ENCODE data around the gene P2RY2. TPM values are rescaled to one million over a fixed set of nuclear protein-coding genes. Genes with fewer than 3 reads are reported as not detected.

P2RY2 gene
- total RNA-seq, 1 donor from 2014 or later: 4.2 TPM

- Histone ChIP-seq H3K4me3 (ENCODE audit: low read depth, low read length) (no peak overlapping the region), H3K27me3 (ENCODE audit: control insufficient read depth, insufficient read depth, low read length) (no peaks in the 10 kb centered on the region), H3K36me3 (ENCODE audit: control insufficient read depth, insufficient read depth, low read length) (no peaks in the 10 kb centered on the region)
- TF ChIP-seq, protein P1, sequence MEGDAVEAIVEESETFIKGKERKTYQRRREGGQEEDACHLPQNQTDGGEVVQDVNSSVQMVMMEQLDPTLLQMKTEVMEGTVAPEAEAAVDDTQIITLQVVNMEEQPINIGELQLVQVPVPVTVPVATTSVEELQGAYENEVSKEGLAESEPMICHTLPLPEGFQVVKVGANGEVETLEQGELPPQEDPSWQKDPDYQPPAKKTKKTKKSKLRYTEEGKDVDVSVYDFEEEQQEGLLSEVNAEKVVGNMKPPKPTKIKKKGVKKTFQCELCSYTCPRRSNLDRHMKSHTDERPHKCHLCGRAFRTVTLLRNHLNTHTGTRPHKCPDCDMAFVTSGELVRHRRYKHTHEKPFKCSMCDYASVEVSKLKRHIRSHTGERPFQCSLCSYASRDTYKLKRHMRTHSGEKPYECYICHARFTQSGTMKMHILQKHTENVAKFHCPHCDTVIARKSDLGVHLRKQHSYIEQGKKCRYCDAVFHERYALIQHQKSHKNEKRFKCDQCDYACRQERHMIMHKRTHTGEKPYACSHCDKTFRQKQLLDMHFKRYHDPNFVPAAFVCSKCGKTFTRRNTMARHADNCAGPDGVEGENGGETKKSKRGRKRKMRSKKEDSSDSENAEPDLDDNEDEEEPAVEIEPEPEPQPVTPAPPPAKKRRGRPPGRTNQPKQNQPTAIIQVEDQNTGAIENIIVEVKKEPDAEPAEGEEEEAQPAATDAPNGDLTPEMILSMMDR (IDR thresholded peaks at IDR 0.05; ENCODE audit: insufficient read depth, low read length, poor library complexity, severe bottlenecking): no peak
- no peak for DNase-seq (ENCODE audit: low read depth)
Observed at GRCh38 chr11:73265278-73265810, 47.3 kb downstream of the P2RY2 start.

DNA sequence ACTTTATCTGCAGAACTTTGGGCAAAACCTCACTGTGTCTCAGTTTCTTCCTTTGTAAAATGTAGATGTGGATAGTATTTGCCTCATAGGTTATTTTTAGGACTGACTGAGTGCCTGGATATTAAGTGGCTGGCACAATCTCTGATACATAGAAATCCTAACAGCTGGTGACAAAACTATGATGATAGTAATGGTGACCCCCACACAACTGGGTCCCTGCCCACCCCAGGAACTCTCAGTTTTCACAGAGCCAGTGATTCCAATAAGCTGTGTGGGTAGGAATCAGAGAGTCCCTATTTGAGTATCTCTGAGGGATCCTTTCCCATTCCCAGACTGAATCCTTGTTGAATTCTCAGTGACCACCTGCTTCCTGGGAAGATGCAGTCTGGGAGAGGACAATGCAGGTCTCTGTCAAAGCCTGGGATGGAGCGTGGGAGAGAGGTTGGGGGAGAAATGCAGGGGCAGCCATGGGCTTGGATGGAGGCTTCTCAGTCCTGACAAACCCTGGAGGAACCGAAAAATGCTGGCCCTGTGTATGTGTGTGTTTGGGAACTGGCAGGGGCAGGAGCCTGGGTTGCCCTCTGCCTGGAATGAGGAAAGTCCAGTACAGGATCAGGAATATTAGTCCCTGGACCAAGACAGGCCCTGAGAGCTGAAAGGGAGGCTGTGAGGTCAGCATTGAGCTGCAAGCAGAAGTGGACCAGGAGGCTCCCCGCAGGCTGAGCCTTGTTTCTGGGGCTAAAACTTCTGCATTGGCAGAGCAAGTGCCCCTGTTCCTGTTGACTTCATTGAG is 48.0 kb downstream of the P2RY2 start:
- Histone ChIP-seq H3K4me3 (ENCODE audit: low read depth, low read length) (no peak overlapping the region), H3K36me3 (ENCODE audit: control insufficient read depth, insufficient read depth, low read length) (no peaks in the 10 kb centered on the region), H3K27me3 (ENCODE audit: control insufficient read depth, insufficient read depth, low read length) (no peaks in the 10 kb centered on the region)
- DNase-seq (ENCODE audit: low read depth): no peak
- TF ChIP-seq, protein P1 (IDR thresholded peaks at IDR 0.05; ENCODE audit: insufficient read depth, low read length, poor library complexity, severe bottlenecking): no peak

DNA sequence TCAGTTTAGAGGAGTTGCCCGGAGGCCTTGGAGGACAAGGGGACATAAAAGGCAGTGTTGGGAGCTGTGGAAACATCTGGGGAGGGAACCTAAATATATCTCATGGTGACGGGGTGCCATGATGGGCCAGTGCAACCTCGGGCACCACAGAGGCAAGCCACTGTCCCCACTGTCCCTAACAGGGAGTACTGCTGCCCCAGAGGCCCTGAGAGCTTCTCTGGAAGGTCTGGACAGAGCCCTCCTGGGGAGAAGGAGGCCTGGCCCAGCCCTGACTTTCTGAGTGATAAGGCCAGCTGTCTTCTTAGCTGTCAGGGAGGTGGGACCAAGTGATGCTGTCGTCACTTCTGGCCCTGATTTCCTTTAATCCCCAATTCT is 48.6 kb downstream of the P2RY2 start:
- H3K27me3 ChIP-seq (ENCODE audit: control insufficient read depth, insufficient read depth, low read length): no peaks in the 10 kb centered on the region
- no peak for DNase-seq (ENCODE audit: low read depth)
- no peaks in the 10 kb centered on the region for H3K36me3 ChIP-seq (ENCODE audit: control insufficient read depth, insufficient read depth, low read length)
- TF ChIP-seq, protein P1 (IDR thresholded peaks at IDR 0.05; ENCODE audit: insufficient read depth, low read length, poor library complexity, severe bottlenecking): no peak
- H3K4me3 ChIP-seq (ENCODE audit: low read depth, low read length): no peak overlapping the region

DNA sequence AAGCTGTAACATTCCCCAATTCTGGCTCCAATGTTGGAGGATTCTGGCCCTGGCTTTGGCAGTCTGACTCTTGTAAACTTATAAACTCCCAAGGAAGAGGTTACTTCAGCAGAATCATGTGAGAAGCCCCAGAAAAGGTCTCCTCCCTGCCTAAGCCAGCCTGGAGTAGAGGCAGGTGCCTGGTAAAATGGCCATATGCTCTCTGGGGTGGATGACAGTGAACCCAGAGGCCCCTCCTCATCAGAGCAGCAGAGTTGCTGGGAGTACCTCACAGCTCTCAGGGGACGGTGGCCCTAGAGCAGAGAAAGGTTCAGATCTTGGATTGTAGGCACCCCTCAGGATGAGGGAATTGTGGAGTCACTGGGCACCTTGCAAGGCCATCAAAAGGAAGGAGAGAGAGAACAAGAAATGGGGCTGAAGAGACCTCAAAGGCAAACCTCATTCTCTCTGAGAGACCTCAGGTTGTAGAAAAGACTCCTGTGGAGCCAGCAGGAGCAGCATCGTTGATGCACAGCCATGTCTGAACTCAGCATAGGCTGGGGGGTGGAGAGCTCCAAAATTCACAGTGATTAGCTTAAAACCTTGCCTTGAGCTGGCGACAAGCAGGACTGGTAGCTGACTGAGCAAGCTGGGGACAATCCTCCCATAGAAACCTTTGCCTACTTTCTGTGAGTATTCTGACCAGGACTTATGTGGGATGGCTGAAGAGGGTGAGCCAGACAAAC is 49.2 kb downstream of the P2RY2 start:
- H3K36me3 ChIP-seq (ENCODE audit: control insufficient read depth, insufficient read depth, low read length): no peaks in the 10 kb centered on the region
- TF ChIP-seq, protein P1 (IDR thresholded peaks at IDR 0.05; ENCODE audit: insufficient read depth, low read length, poor library complexity, severe bottlenecking): no peak
- DNase-seq (ENCODE audit: low read depth): no peak
- H3K4me3 ChIP-seq (ENCODE audit: low read depth, low read length): no peak overlapping the region
- no peaks in the 10 kb centered on the region for H3K27me3 ChIP-seq (ENCODE audit: control insufficient read depth, insufficient read depth, low read length)

- TF ChIP-seq, protein P1 (IDR thresholded peaks at IDR 0.05; ENCODE audit: insufficient read depth, low read length, poor library complexity, severe bottlenecking): no peak
- Histone ChIP-seq H3K36me3 (ENCODE audit: control insufficient read depth, insufficient read depth, low read length) (no peaks in the 10 kb centered on the region), H3K4me3 (ENCODE audit: low read depth, low read length) (no peak overlapping the region), H3K27me3 (ENCODE audit: control insufficient read depth, insufficient read depth, low read length) (no peaks in the 10 kb centered on the region)
- no peak for DNase-seq (ENCODE audit: low read depth)
Observed at GRCh38 chr11:73267906-73268540, 49.9 kb downstream of the P2RY2 start.

Measured in kidney epithelial cell (primary cell).